CD4-positive, alpha-beta memory T cell (primary cell): ENCODE measurements around the gene ETS2. TPM values are rescaled to one million over a fixed set of nuclear protein-coding genes. Genes with fewer than 3 reads are reported as not detected.

Experiments used
- CTCF ChIA-PET: fragments of 350-600 bp; sonication (Branson Sonifier 250); formaldehyde crosslinking; loops from one replicate; lab custom pipeline; 2021; ENCODE audit warnings: inconsistent platforms; ENCODE audit not compliant: partially characterized antibody; lab: Charles Lee
- POLR2A ChIA-PET: fragments of 350-600 bp; sonication (Branson Sonifier 250); formaldehyde crosslinking; loops from one replicate; lab custom pipeline; 2021; ENCODE audit not compliant: partially characterized antibody; lab: Charles Lee
- DNase-seq, 5 donors: peaks; one replicate each; pipeline versions ENCODE4 v3.0.0 to v3.0.0-alpha.2; 2020 to 2022; ENCODE audit warnings: mixed read lengths in 1 of 5
- H3K27ac ChIP-seq: one replicate; pipeline ENCODE4 v1.7.0; 2013; ENCODE audit warnings: low read depth, low read length
- H3K27me3 ChIP-seq: 2 replicates; pipeline ENCODE4 v1.7.0; 2013; ENCODE audit warnings: mild to moderate bottlenecking, low read length, moderate library complexity; ENCODE audit not compliant: insufficient read depth
- H3K36me3 ChIP-seq: 2 replicates; pipeline ENCODE4 v1.7.0; 2013; ENCODE audit warnings: mild to moderate bottlenecking, low read length, moderate library complexity; ENCODE audit not compliant: insufficient read depth
- H3K4me1 ChIP-seq: 2 replicates; pipeline ENCODE4 v1.7.0; 2013; ENCODE audit warnings: mild to moderate bottlenecking, low read length, moderate library complexity; ENCODE audit not compliant: insufficient read depth
- H3K4me3 ChIP-seq, 2 donors: one replicate each; pipeline ENCODE4 v1.7.0; 2013; ENCODE audit warnings: low read length in 2 of 2, mild to moderate bottlenecking in 1 of 2
- H3K9me3 ChIP-seq, 2 donors: one replicate each; pipeline ENCODE4 v1.7.0; 2013; ENCODE audit warnings: low read length in 2 of 2, control low read depth in 1 of 2; ENCODE audit not compliant: control insufficient read depth in 1 of 2
- H3K27ac Mint-ChIP-seq, 7 donors: one replicate each; pipeline ENCODE4 v1.8.0; 2020 to 2021; ENCODE audit warnings: mixed read lengths in 7 of 7, mild to moderate bottlenecking in 6 of 7, inconsistent platforms in 3 of 7, moderate library complexity in 3 of 7
- H3K27me3 Mint-ChIP-seq, 2 donors: one replicate each; pipeline ENCODE4 v1.8.0; 2020 to 2021; ENCODE audit warnings: mixed read lengths in 2 of 2
- H3K36me3 Mint-ChIP-seq, 2 donors: one replicate each; pipeline ENCODE4 v1.8.0; 2020 to 2021; ENCODE audit warnings: mixed read lengths in 2 of 2, inconsistent platforms in 1 of 2, mild to moderate bottlenecking in 1 of 2
- H3K4me1 Mint-ChIP-seq, 4 donors: one replicate each; pipeline ENCODE4 v1.8.0; 2020 to 2021; ENCODE audit warnings: mixed read lengths in 4 of 4, mild to moderate bottlenecking in 1 of 4
- H3K4me3 Mint-ChIP-seq, 8 donors: one replicate each; pipeline ENCODE4 v1.8.0; 2020 to 2021; ENCODE audit warnings: mixed read lengths in 8 of 8, mild to moderate bottlenecking in 7 of 8, moderate library complexity in 6 of 8, inconsistent platforms in 3 of 8
- H3K9me3 Mint-ChIP-seq, 8 donors: one replicate each; pipeline ENCODE4 v1.8.0; 2020 to 2021; ENCODE audit warnings: mixed read lengths in 8 of 8, mild to moderate bottlenecking in 5 of 8, inconsistent platforms in 3 of 8, moderate library complexity in 1 of 8
- intact Hi-C: fragments of 100-400 bp; cut with micrococcal nuclease; formaldehyde crosslinking; loops from one replicate; pipeline ENCODE4 v1.15.1; 2023
- polyA plus RNA-seq, 2 donors: library from polyadenylated mRNA; unstranded; fragments of 300-500 nt; fragmentation: Illumina TruSeq; gene quantifications; one replicate each; pipeline ENCODE4 v1.2.3, GENCODE V29; 2021
- total RNA-seq, 2 experiments: library from RNA; stranded (reverse); gene quantifications; one replicate each; pipeline ENCODE4 v1.2.3, GENCODE V29; 2021

The ETS2 gene
- total and polyA plus RNA-seq, 4 experiments from 2014 or later, result 3.0 to 15.2 (median 11.6) TPM

DNA sequence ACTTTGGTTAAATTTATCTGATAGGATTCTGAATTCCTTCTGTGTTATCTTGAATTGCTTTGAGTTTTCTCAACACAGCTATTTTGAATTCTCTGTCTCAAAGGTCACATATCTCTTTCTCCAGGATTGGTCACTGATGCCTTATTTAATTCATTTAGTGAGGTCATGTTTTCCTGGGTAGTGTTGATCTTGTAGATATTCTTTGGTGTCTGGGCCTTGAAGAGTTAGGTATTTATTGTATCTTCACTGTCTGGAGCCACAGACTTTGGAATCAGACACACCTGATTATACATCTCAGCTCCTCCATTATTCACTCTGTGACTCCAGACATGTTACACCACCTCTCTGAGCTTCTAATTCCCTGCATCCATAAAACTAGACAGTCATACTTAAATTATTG is 34.2 kb upstream of the ETS2 start:
- peaks cover 4 to 10% of the 10 kb centered on the region in 2 donors for H3K27me3 Mint-ChIP-seq
- H3K27ac Mint-ChIP-seq, result peak overlapping the region in 1 of 7 donors; percentile 63
- no peak for DNase-seq
- H3K36me3 Mint-ChIP-seq, result peaks cover 0 to 8% of the 10 kb centered on the region in 2 donors
- Histone ChIP-seq H3K27me3 (no peaks in the 10 kb centered on the region), H3K9me3 (no peaks in the 10 kb centered on the region), H3K4me3 (no peak overlapping the region), H3K4me1 (peaks cover 21% of the 10 kb centered on the region), H3K36me3 (no peaks in the 10 kb centered on the region), H3K27ac (no peak overlapping the region)
- intact Hi-C loops, result no loop called here
- no peaks in the 10 kb centered on the region for H3K9me3 Mint-ChIP-seq
- ChIA-PET POLR2A (no interaction called here), CTCF (interaction anchor here (0.7 kb wide), 1 partner anchor 37 kb away, joined by 3 read pairs; no protein-coding TSS in a partner anchor)
- no peak overlapping the region for H3K4me3 Mint-ChIP-seq
- peaks cover 20 to 41% (median 26%) of the 10 kb centered on the region in 4 donors for H3K4me1 Mint-ChIP-seq

DNA sequence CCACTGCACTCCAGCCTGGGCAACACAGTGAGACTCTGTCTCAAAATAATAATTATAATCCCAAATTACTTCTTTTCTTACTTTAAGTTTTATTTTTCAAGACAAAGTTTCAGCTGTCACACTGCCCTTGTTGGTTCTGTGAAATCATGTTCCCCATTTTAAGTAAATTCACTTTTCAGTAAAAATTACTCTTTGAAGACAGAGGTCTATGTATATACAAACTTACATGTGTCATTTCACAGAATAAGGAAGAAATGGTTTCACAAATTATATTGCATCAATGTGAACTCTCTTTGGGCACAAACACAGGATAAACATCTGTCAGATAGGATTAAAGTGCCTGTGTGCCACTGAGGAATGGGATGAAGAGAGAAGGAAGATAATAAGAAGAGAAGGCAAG is 33.1 kb upstream of the ETS2 start:
- Mint-ChIP-seq H3K4me1 (peaks cover 22 to 43% (median 27%) of the 10 kb centered on the region in 4 donors), H3K4me3 (no peak overlapping the region), H3K27ac (no peak overlapping the region), H3K9me3 (no peaks in the 10 kb centered on the region), H3K36me3 (peaks cover 0 to 2% of the 10 kb centered on the region in 2 donors), H3K27me3 (peaks cover 4 to 10% of the 10 kb centered on the region in 2 donors)
- Histone ChIP-seq H3K4me1 (peaks cover 18% of the 10 kb centered on the region), H3K27ac (no peak overlapping the region), H3K36me3 (no peaks in the 10 kb centered on the region), H3K27me3 (no peaks in the 10 kb centered on the region), H3K9me3 (no peaks in the 10 kb centered on the region), H3K4me3 (no peak overlapping the region)
- intact Hi-C loops, result no loop called here
- no peak for DNase-seq
- CTCF ChIA-PET, result interaction anchor here (1.0 kb wide), 1 partner anchor 32 kb away, joined by 3 read pairs; no protein-coding TSS in a partner anchor
- POLR2A ChIA-PET, result no interaction called here

DNA sequence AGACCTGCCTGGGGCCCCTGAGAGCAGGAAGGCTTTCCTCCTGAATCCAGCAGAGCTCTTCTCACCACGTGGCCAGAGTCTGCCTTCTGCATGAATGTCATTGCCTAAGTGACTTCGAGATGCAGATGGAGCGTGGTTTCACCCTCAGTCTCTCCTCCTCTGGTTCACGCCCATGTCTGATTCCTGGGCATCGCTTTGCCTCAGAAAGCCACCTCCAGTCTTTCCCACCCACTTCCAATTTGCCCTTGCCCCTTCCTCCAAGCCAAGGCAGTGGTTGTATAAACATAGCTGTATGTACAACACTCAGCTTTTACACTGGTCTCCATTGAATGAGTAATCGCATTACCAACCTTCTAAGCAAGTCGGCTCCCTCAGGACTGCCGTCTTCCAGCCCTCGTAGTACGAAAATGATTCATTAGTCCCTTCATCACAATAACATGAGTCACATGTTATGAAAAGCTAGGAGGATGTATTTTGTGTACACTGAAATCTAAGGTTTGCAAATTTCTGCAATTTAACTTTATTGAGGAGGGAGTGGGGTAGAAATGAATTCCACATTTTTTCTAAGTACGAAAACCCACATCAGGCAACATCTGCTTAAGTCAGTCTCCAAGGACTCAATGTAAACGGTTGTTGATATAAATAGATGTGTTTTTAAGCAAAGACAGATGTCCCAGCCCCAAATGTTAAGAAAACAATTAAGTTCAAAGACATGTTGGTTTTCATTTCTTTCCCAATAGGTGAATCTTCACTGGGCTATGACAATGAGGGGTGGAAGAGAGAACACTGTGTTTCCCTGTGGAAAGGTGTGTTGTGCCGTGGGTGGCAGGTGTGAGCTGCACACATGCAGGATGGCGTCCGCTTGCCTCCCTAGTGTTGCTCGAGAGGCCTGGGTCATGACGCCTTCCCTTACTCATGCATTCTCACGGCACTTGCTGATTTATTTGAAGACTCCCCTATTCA is 32.3 kb upstream of the ETS2 start:
- intact Hi-C loops, result no loop called here
- DNase-seq, result no peak
- CTCF ChIA-PET, result no interaction called here
- Histone ChIP-seq H3K27me3 (no peaks in the 10 kb centered on the region), H3K27ac (no peak overlapping the region), H3K4me1 (peaks cover 11% of the 10 kb centered on the region), H3K36me3 (no peaks in the 10 kb centered on the region), H3K9me3 (no peaks in the 10 kb centered on the region), H3K4me3 (no peak overlapping the region)
- no peak overlapping the region for H3K4me3 Mint-ChIP-seq
- peaks cover 17 to 40% (median 24%) of the 10 kb centered on the region in 4 donors for H3K4me1 Mint-ChIP-seq
- H3K27ac Mint-ChIP-seq, result peak overlapping the region in 1 of 7 donors; percentile 20
- peaks cover 4 to 10% of the 10 kb centered on the region in 2 donors for H3K27me3 Mint-ChIP-seq
- POLR2A ChIA-PET, result no interaction called here
- peaks cover 1 to 2% of the 10 kb centered on the region in 2 donors for H3K36me3 Mint-ChIP-seq
- H3K9me3 Mint-ChIP-seq, result peaks cover 0 to 2% (median 2%) of the 10 kb centered on the region in 8 donors

DNA sequence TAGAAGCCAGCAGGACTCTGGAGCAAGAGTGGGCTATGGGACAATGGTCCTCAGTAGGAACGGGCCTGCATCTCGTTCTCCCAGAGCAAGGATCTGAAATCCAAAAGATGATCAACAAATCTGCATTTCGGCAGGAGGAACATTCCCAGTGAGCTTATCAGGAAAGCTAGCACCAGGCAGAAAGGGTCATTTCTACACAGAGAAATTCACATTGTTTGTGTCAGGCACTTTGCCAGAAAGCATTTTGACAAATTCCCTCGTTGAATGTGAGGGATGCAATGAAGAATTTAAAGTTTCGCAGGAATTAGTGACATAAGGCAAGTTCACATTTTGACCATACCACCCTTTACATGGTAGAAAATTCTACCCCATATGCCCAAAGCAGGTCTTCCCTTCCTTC is 31.6 kb upstream of the ETS2 start:
- Histone ChIP-seq H3K27me3 (no peaks in the 10 kb centered on the region), H3K27ac (no peak overlapping the region), H3K4me1 (peaks cover 3% of the 10 kb centered on the region), H3K36me3 (no peaks in the 10 kb centered on the region), H3K4me3 (no peak overlapping the region), H3K9me3 (no peaks in the 10 kb centered on the region)
- DNase-seq, result no peak
- ChIA-PET CTCF (no interaction called here), POLR2A (no interaction called here)
- H3K9me3 Mint-ChIP-seq, result peaks cover 0 to 10% (median 7%) of the 10 kb centered on the region in 8 donors
- H3K4me3 Mint-ChIP-seq, result no peak overlapping the region
- peaks cover 9 to 32% (median 16%) of the 10 kb centered on the region in 4 donors for H3K4me1 Mint-ChIP-seq
- H3K27me3 Mint-ChIP-seq, result peaks cover 4 to 10% of the 10 kb centered on the region in 2 donors
- H3K36me3 Mint-ChIP-seq, result peaks cover 0 to 9% of the 10 kb centered on the region in 2 donors
- intact Hi-C loops, result no loop called here
- H3K27ac Mint-ChIP-seq, result no peak overlapping the region

DNA sequence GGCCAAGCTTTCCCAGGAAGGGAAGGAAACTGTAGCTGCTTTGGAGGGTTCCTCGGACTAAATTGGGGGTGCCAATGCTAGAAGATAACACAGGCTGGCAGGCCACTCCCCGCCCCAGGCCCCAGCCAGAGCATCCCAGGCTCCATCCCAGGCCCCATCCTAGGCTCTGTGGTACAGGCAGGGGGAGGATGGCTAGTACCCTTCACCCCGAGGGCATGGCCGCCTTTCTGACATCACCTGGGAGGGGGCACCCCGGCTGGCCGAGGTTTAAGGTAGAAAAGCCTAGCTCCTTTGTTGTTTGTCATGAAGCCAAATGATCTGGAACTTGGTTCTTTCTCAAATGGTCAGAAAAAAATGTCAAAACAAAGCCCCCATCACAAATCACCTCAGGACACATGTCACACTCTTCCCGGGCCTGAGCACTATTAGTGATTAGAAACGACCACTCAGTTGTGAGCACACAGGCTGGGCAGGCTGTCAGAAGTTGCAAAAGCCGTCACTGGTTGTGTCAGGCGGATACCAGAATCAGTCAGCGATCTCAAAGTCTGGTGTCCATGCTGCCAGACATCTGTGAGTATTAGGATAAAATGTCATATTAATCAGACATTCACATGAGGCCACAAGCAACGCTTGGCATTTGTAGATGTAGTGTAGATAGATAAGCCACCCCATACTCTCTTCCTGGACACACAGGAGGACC is 31.0 kb upstream of the ETS2 start:
- no peak for DNase-seq
- no peaks in the 10 kb centered on the region for H3K9me3 ChIP-seq
- H3K36me3 ChIP-seq, result no peaks in the 10 kb centered on the region
- no peak overlapping the region for H3K4me3 Mint-ChIP-seq
- no peak overlapping the region for H3K27ac ChIP-seq
- ChIA-PET CTCF (no interaction called here), POLR2A (no interaction called here)
- no peak overlapping the region for H3K27ac Mint-ChIP-seq
- no peaks in the 10 kb centered on the region for H3K4me1 ChIP-seq
- peaks cover 0 to 9% of the 10 kb centered on the region in 2 donors for H3K36me3 Mint-ChIP-seq
- intact Hi-C loops, result no loop called here
- peaks cover 0 to 14% (median 8%) of the 10 kb centered on the region in 8 donors for H3K9me3 Mint-ChIP-seq
- H3K27me3 Mint-ChIP-seq, result peaks cover 4 to 10% of the 10 kb centered on the region in 2 donors
- no peak overlapping the region for H3K4me3 ChIP-seq
- H3K27me3 ChIP-seq, result no peaks in the 10 kb centered on the region
- H3K4me1 Mint-ChIP-seq, result peaks cover 7 to 27% (median 13%) of the 10 kb centered on the region in 4 donors

DNA sequence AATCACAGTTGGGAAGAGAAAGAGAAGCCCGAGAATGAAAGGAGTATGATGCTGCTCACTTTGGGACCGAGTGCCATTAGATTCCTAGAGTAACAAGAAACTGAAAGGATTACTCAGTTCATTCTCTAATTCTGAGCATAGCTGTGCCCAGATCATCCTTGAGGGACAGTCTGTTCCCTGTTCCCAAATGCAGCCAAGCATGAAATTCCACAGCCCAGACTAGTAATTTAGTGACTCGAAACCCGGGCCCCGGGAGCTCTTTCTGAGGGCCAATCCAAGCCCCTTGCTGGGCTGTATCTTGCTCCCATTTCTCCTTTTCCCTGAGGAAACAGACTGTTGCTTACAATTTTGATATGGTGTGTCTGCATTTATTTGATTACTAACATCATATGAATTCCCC is 30.0 kb upstream of the ETS2 start:
- CTCF ChIA-PET, result no interaction called here
- no peak overlapping the region for H3K27ac Mint-ChIP-seq

DNA sequence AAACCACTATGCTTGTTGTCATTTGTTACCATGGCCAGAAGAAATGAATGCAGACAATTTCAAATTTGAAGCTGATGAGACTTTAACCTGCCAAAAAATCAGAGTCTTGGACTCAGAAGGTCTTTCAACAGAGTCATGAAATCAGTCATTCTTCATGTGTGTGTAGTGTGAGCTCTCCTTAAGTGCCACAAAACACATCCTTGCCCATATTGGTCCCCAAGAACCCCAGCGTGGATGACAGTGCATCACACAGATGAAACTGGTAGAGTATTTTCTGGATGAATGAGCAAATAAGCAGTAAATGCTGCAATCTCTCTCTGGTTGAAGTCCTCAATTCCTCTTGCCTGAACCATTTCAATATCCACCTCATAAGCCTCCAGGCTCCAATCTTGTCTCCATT is 28.7 kb upstream of the ETS2 start:
- POLR2A ChIA-PET, result no interaction called here
- H3K4me3 ChIP-seq, result no peak overlapping the region
- no peaks in the 10 kb centered on the region for H3K36me3 ChIP-seq
- peak overlapping the region in 2 of 7 donors; percentile 54 to 79 for H3K27ac Mint-ChIP-seq
- H3K9me3 Mint-ChIP-seq, result peaks cover 5 to 19% (median 11%) of the 10 kb centered on the region in 8 donors
- H3K27ac ChIP-seq, result no peak overlapping the region
- CTCF ChIA-PET, result interaction anchor here (1.7 kb wide), 1 partner anchor 8 kb away, joined by 6 read pairs; no protein-coding TSS in a partner anchor
- no peak overlapping the region for H3K4me3 Mint-ChIP-seq
- H3K27me3 Mint-ChIP-seq, result peaks cover 4 to 10% of the 10 kb centered on the region in 2 donors
- no peaks in the 10 kb centered on the region for H3K27me3 ChIP-seq
- no peak for DNase-seq
- intact Hi-C loops, result no loop called here
- no peaks in the 10 kb centered on the region for H3K9me3 ChIP-seq
- H3K4me1 ChIP-seq, result no peaks in the 10 kb centered on the region
- H3K4me1 Mint-ChIP-seq, result peaks cover 7 to 26% (median 13%) of the 10 kb centered on the region in 4 donors
- peaks cover 4 to 15% of the 10 kb centered on the region in 2 donors for H3K36me3 Mint-ChIP-seq

More for the DNA sequence above, 30.0 kb upstream of the ETS2 start:
- no peak for DNase-seq
- POLR2A ChIA-PET, result no interaction called here
- Mint-ChIP-seq H3K4me1 (peaks cover 7 to 25% (median 13%) of the 10 kb centered on the region in 4 donors), H3K4me3 (no peak overlapping the region), H3K27me3 (peaks cover 4 to 10% of the 10 kb centered on the region in 2 donors), H3K9me3 (peaks cover 0 to 14% (median 8%) of the 10 kb centered on the region in 8 donors), H3K36me3 (peaks cover 0 to 9% of the 10 kb centered on the region in 2 donors)
- intact Hi-C loops, result no loop called here
- H3K27me3 ChIP-seq, result no peaks in the 10 kb centered on the region
- H3K4me1 ChIP-seq, result no peaks in the 10 kb centered on the region
- H3K9me3 ChIP-seq, result no peaks in the 10 kb centered on the region
- no peak overlapping the region for H3K27ac ChIP-seq
- no peaks in the 10 kb centered on the region for H3K36me3 ChIP-seq
- H3K4me3 ChIP-seq, result no peak overlapping the region
